ENCODE measurements around the gene ID3. TPM values are rescaled to one million over a fixed set of nuclear protein-coding genes. Genes with fewer than 3 reads are reported as not detected.

The ID3 gene
- total and polyA plus RNA-seq, 9 of the 15 experiments (the other 6 are each of a cell fraction or from before 2014, with no cell fraction given) = 6.8 to 59.8 (median 23.5) TPM

DNA sequence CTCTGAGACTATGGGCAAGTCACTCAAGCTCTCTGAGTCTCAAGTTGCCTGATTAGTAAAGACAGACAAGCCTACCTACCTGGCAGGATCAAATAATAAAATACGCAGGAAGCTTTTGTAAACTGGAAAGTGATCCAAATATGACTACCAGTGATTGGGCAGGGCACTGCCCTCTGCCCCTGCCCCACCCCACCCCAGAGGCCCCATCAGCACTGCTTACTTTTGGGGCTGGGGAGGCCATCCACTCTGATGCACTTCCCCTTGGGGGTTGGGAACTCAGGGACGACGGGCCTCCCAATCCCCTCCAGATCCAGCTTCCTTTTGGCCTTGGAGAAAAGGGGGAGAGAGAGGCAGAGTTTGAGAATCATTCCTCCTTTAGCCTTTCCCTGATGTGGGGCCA lies 35.1 kb downstream of the ID3 start:
- intact Hi-C loops (cut with micrococcal nuclease) = no loop called here
- CTCF ChIA-PET (ENCODE audit: low intra/inter-chr PET ratio) = no interaction called here
- Histone ChIP-seq H3K9me1 (ENCODE audit: control insufficient read depth, insufficient read depth, low read length) (peaks cover 19% of the 10 kb centered on the region), H3K79me2 (ENCODE audit: control insufficient read depth, insufficient read depth, low read length) (peaks cover 47% of the 10 kb centered on the region), H3K9ac (ENCODE audit: insufficient read depth in 1 of 2, low read depth in 2 of 2, low read length in 2 of 2) (peak overlapping the region in 1 of 2 experiments; percentile 37; a peak in 1 of 4 replicates), H3K4me1 (replicated peaks in 1 of 2; ENCODE audit: control insufficient read depth in 2 of 2, insufficient read depth in 2 of 2, low read length in 2 of 2) (peaks cover 34 to 39% of the 10 kb centered on the region in 2 experiments), H3K27me3 (ENCODE audit: control insufficient read depth in 2 of 2, insufficient read depth in 2 of 2, low read length in 2 of 2) (no peaks in the 10 kb centered on the region), H3K9me3 (replicated peaks; ENCODE audit: control insufficient read depth, insufficient read depth, low read depth, low read length) (no peaks in the 10 kb centered on the region), H4K20me1 (replicated peaks; ENCODE audit: control insufficient read depth, insufficient read depth, low read length) (peaks cover 31% of the 10 kb centered on the region), H3K27ac (ENCODE audit: extremely low read depth, low read depth, low read length) (no peak overlapping the region), H3K36me3 (ENCODE audit: control insufficient read depth, insufficient read depth, low read length) (peaks cover 73% of the 10 kb centered on the region), H3K4me2 (ENCODE audit: insufficient read depth, low read length) (no peak overlapping the region), H3K4me3 (no peak overlapping the region), H2AFZ (ENCODE audit: low read depth, low read length) (no peak overlapping the region)
- WGBS (ENCODE audit: insufficient coverage, low coverage, missing lambda C conversion rate) = 85% methylated on average over 3 of the region's 3 CpGs
- no peak for DNase-seq (ENCODE audit: extremely low read depth in 1 of 4, low spot score in 3 of 4)
- POLR2A ChIA-PET = interaction anchor here (0.6 to 7.0 kb wide), 9 partner anchors 8 to 449 kb away, joined by 3 to 65 read pairs (median 4); partner anchors contain the start of gene RPL11
- no peak for FAIRE-seq
- in situ Hi-C loops (cut with MboI) = no loop called here
- ATAC-seq = no peak
- no TSS peak for BruUV-seq (replicated peaks)
- TF ChIP-seq NR4A1 (CRISPR knock-in tag; IDR thresholded peaks at IDR 0.05) = no peak
- no peak for TF ChIP-seq NR4A1 (tag; IDR thresholded peaks at IDR 0.05)
- TF ChIP-seq ZNF174 (CRISPR knock-in tag; IDR thresholded peaks at IDR 0.05) = no peak
- TF ChIP-seq BCOR (IDR thresholded peaks at IDR 0.05) = no peak
- TF ChIP-seq ZNF431 (CRISPR knock-in tag; IDR thresholded peaks at IDR 0.05) = no peak
- no peak for TF ChIP-seq TEAD1 (CRISPR knock-in tag; IDR thresholded peaks at IDR 0.05)
- TF ChIP-seq, protein P1, sequence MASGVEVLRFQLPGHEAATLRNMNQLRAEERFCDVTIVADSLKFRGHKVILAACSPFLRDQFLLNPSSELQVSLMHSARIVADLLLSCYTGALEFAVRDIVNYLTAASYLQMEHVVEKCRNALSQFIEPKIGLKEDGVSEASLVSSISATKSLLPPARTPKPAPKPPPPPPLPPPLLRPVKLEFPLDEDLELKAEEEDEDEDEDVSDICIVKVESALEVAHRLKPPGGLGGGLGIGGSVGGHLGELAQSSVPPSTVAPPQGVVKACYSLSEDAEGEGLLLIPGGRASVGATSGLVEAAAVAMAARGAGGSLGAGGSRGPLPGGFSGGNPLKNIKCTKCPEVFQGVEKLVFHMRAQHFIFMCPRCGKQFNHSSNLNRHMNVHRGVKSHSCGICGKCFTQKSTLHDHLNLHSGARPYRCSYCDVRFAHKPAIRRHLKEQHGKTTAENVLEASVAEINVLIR (CRISPR knock-in tag; IDR thresholded peaks at IDR 0.05) = no peak
- TF ChIP-seq, protein P2, sequence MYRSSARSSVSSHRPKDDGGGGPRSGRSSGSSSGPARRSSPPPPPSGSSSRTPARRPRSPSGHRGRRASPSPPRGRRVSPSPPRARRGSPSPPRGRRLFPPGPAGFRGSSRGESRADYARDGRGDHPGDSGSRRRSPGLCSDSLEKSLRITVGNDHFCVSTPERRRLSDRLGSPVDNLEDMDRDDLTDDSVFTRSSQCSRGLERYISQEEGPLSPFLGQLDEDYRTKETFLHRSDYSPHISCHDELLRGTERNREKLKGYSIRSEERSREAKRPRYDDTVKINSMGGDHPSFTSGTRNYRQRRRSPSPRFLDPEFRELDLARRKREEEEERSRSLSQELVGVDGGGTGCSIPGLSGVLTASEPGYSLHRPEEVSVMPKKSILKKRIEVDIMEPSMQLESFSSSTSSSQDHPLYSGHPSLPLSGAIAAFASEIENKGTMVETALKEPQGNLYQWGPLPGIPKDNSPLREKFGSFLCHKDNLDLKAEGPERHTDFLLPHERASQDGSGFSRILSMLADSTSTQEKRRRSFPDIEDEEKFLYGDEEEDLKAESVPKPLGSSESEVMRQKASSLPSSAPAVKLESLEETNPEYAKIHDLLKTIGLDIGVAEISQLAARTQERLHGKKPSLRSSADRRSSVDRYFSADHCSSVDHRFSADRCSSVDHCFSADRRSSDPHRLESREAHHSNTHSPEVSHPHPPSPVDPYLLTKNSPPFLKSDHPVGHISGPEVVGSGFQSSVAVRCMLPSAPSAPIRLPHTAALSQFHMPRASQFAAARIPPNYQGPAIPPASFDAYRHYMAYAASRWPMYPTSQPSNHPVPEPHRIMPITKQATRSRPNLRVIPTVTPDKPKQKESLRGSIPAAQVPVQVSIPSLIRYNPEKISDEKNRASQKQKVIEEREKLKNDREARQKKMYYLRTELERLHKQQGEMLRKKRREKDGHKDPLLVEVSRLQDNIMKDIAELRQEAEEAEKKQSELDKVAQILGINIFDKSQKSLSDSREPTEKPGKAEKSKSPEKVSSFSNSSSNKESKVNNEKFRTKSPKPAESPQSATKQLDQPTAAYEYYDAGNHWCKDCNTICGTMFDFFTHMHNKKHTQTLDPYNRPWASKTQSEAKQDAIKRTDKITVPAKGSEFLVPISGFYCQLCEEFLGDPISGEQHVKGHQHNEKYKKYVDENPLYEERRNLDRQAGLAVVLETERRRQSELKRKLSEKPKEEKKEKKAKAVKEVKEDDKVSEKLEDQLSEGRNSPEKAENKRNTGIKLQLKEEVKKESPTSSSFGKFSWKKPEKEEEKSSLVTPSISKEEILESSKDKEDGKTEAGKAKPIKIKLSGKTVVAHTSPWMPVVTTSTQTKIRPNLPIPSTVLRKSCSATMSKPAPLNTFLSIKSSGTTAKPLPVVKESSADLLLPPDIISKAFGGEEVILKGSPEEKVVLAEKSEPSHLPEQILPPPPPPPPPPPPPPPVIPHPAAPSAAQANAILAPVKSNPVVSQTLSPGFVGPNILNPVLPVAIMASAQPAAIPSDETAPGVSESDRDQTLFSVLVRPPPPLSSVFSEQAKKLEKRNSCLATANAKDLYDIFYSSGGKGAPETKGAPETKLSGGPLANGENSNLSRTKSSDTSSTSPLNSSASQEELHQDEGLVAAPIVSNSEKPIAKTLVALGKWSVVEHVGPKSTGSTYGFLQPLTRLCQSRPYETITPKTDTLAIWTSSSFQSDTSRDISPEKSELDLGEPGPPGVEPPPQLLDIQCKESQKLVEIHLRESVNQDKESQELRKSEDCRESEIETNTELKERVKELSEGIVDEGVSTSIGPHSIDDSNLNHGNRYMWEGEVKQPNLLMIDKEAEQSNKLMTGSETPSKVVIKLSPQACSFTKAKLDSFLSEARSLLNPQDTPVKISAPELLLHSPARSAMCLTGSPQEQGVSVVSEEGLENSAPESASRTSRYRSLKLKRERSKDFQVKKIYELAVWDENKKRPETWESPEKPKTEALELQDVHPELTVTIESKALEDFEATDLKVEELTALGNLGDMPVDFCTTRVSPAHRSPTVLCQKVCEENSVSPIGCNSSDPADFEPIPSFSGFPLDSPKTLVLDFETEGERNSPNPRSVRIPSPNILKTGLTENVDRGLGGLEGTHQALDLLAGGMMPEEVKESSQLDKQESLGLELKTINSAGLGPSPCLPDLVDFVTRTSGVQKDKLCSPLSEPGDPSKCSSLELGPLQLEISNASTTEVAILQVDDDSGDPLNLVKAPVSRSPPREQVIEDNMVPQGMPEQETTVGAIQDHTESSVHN (IDR thresholded peaks at IDR 0.05; ENCODE audit: borderline replicate concordance in 1 of 2, low read depth in 1 of 2) = no peak
- TF ChIP-seq, protein P3, sequence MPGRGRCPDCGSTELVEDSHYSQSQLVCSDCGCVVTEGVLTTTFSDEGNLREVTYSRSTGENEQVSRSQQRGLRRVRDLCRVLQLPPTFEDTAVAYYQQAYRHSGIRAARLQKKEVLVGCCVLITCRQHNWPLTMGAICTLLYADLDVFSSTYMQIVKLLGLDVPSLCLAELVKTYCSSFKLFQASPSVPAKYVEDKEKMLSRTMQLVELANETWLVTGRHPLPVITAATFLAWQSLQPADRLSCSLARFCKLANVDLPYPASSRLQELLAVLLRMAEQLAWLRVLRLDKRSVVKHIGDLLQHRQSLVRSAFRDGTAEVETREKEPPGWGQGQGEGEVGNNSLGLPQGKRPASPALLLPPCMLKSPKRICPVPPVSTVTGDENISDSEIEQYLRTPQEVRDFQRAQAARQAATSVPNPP (IDR thresholded peaks at IDR 0.05; ENCODE audit: borderline replicate concordance, insufficient read depth, insufficient read length) = no peak
